ENCODE results near the gene PHRF1. TPM values are rescaled to one million over a fixed set of nuclear protein-coding genes. Genes with fewer than 3 reads are reported as not detected.

Gene PHRF1
- total RNA-seq, 2 experiments from 2014 or later, result 55.4 to 58.9 TPM

GRCh38 chr11:609341-609811, 33.1 kb downstream of the PHRF1 start:
- Mint-ChIP-seq H3K9me3 (no peaks in the 10 kb centered on the region), H3K36me3 (peaks cover 14% of the 10 kb centered on the region), H3K4me3 (no peak overlapping the region), H3K27ac (no peak overlapping the region), H3K27me3 (no peaks in the 10 kb centered on the region), H3K4me1 (peaks cover 6% of the 10 kb centered on the region)
- ATAC-seq (ENCODE audit: low read depth), result no peak
- POLR2A ChIA-PET, result no interaction called here
- no peak for DNase-seq

- H3K4me3 Mint-ChIP-seq, result no peak overlapping the region
- H3K4me1 Mint-ChIP-seq, result peaks cover 8% of the 10 kb centered on the region
- no peaks in the 10 kb centered on the region for H3K9me3 Mint-ChIP-seq
- H3K36me3 Mint-ChIP-seq, result peaks cover 17% of the 10 kb centered on the region
- no peak for ATAC-seq (ENCODE audit: low read depth)
- no peaks in the 10 kb centered on the region for H3K27me3 Mint-ChIP-seq
- no peak for DNase-seq
- POLR2A ChIA-PET, result interaction anchor here (1.0 to 1.1 kb wide), 2 partner anchors 9 to 32 kb away, joined by 3 to 4 read pairs; no protein-coding TSS in a partner anchor
- no peak overlapping the region for H3K27ac Mint-ChIP-seq
Measured at GRCh38 chr11:610146-610801, 34.0 kb downstream of the PHRF1 start.

GRCh38 chr11:611001-611996, 35.0 kb downstream of the PHRF1 start:
- POLR2A ChIA-PET, result interaction anchor here (1.0 to 3.7 kb wide), 8 partner anchors 10 to 55 kb away, joined by 3 to 18 read pairs (median 4); partner anchors contain the start of gene PHRF1
- Mint-ChIP-seq H3K9me3 (no peaks in the 10 kb centered on the region), H3K4me1 (peaks cover 10% of the 10 kb centered on the region), H3K4me3 (no peak overlapping the region), H3K27me3 (no peaks in the 10 kb centered on the region), H3K27ac (peak overlapping the region; percentile 93), H3K36me3 (peaks cover 17% of the 10 kb centered on the region)
- ATAC-seq (ENCODE audit: low read depth) (no peak), DNase-seq (no peak)

- Mint-ChIP-seq H3K4me1 (peaks cover 13% of the 10 kb centered on the region), H3K4me3 (peak overlapping the region; percentile 48), H3K9me3 (no peaks in the 10 kb centered on the region), H3K36me3 (peaks cover 13% of the 10 kb centered on the region), H3K27ac (peak overlapping the region; percentile 93), H3K27me3 (no peaks in the 10 kb centered on the region)
- no peak for DNase-seq
- no peak for ATAC-seq (ENCODE audit: low read depth)
- POLR2A ChIA-PET, result interaction anchor here (0.5 to 3.7 kb wide), 13 partner anchors 10 to 113 kb away, joined by 3 to 23 read pairs (median 4); partner anchors contain the start of genes HRAS, LRRC56 and PHRF1
Measured at GRCh38 chr11:612201-612960, 36.1 kb downstream of the PHRF1 start.

- Mint-ChIP-seq H3K36me3 (peaks cover 13% of the 10 kb centered on the region), H3K4me3 (no peak overlapping the region), H3K27ac (peak overlapping the region; percentile 93), H3K27me3 (no peaks in the 10 kb centered on the region), H3K9me3 (no peaks in the 10 kb centered on the region), H3K4me1 (peaks cover 13% of the 10 kb centered on the region)
- DNase-seq (no peak), ATAC-seq (ENCODE audit: low read depth) (no peak)
- POLR2A ChIA-PET, result interaction anchor here (0.5 to 3.7 kb wide), 9 partner anchors 25 to 135 kb away, joined by 3 to 23 read pairs (median 8); partner anchors contain the start of genes HRAS, LRRC56, PHRF1 and TALDO1
Measured at GRCh38 chr11:612961-613300, 36.7 kb downstream of the PHRF1 start.

GRCh38 chr11:613369-613968, 37.2 kb downstream of the PHRF1 start:
- POLR2A ChIA-PET, result interaction anchor here (0.5 to 3.7 kb wide), 13 partner anchors 10 to 134 kb away, joined by 3 to 23 read pairs (median 4); partner anchors contain the start of genes DEAF1, HRAS, LRRC56 and PHRF1
- H3K4me3 Mint-ChIP-seq, result peak overlapping the region; percentile 93
- ATAC-seq (ENCODE audit: low read depth), result peak; percentile 21

GRCh38 chr11:614021-614622, 37.9 kb downstream of the PHRF1 start:
- peak overlapping the region; percentile 93 for H3K27ac Mint-ChIP-seq
- peaks cover 13% of the 10 kb centered on the region for H3K36me3 Mint-ChIP-seq
- H3K27me3 Mint-ChIP-seq, result no peaks in the 10 kb centered on the region
- ATAC-seq (ENCODE audit: low read depth) (no peak), DNase-seq (no peak)
- H3K4me1 Mint-ChIP-seq, result peaks cover 13% of the 10 kb centered on the region
- no peaks in the 10 kb centered on the region for H3K9me3 Mint-ChIP-seq
- peak overlapping the region; percentile 93 for H3K4me3 Mint-ChIP-seq
- POLR2A ChIA-PET, result interaction anchor here (0.6 to 3.7 kb wide), 20 partner anchors 9 to 164 kb away, joined by 3 to 23 read pairs (median 4); partner anchors contain the start of genes DEAF1, HRAS, LRRC56 and PHRF1

More at GRCh38 chr11:613369-613968, 37.2 kb downstream of the PHRF1 start:
- H3K4me1 Mint-ChIP-seq, result peaks cover 13% of the 10 kb centered on the region
- H3K36me3 Mint-ChIP-seq, result peaks cover 13% of the 10 kb centered on the region
- H3K9me3 Mint-ChIP-seq, result no peaks in the 10 kb centered on the region
- no peaks in the 10 kb centered on the region for H3K27me3 Mint-ChIP-seq
- H3K27ac Mint-ChIP-seq, result peak overlapping the region; percentile 93
- DNase-seq, result peak; percentile 84

GRCh38 chr11:614623-615503, 38.6 kb downstream of the PHRF1 start:
- Mint-ChIP-seq H3K36me3 (peaks cover 13% of the 10 kb centered on the region), H3K4me1 (peaks cover 13% of the 10 kb centered on the region), H3K9me3 (no peaks in the 10 kb centered on the region), H3K4me3 (peak overlapping the region; percentile 93), H3K27me3 (no peaks in the 10 kb centered on the region), H3K27ac (peak overlapping the region; percentile 97)
- DNase-seq (no peak), ATAC-seq (ENCODE audit: low read depth) (no peak)
- POLR2A ChIA-PET, result interaction anchor here (0.6 to 3.7 kb wide), 28 partner anchors 9 to 163 kb away, joined by 3 to 23 read pairs (median 4); partner anchors contain the start of genes DEAF1, HRAS, LRRC56 and PHRF1

- POLR2A ChIA-PET, result interaction anchor here (0.6 to 1.6 kb wide), 20 partner anchors 10 to 272 kb away, joined by 3 to 22 read pairs (median 4); partner anchors contain the start of genes DEAF1, HRAS, PHRF1 and TMEM80
- ATAC-seq (ENCODE audit: low read depth) (peak; percentile 77), DNase-seq (peak; percentile 94)
- peaks cover 12% of the 10 kb centered on the region for H3K36me3 Mint-ChIP-seq
- H3K27me3 Mint-ChIP-seq, result no peaks in the 10 kb centered on the region
- H3K4me1 Mint-ChIP-seq, result peaks cover 13% of the 10 kb centered on the region
- peak within 1 kb of the TSS; percentile 93 for H3K4me3 Mint-ChIP-seq
- no peaks in the 10 kb centered on the region for H3K9me3 Mint-ChIP-seq
- H3K27ac Mint-ChIP-seq, result peak within 1 kb of the TSS; percentile 97
Measured at GRCh38 chr11:615504-616319, 39.4 kb downstream of the PHRF1 start, which contains the start of gene IRF7. TSS of gene IRF7 (minus strand) at chr11:615950. CDS start at chr11:615364, 586 bp downstream.
